CD14-positive monocyte (primary cell): ENCODE data around the gene ZSCAN23. TPM values are rescaled to one million over a fixed set of nuclear protein-coding genes. Genes with fewer than 3 reads are reported as not detected.

Source experiments
- DNase-seq, 3 donors: peaks; one replicate each; pipeline ENCODE4 v3.0.0-alpha.2; 2011 to 2022
- H2AFZ ChIP-seq: 2 replicates; pipeline ENCODE4 v1.6.0; 2012; ENCODE audit warnings: mild to moderate bottlenecking, low read depth, low read length, inconsistent platforms; ENCODE audit not compliant: insufficient read depth, poor library complexity, severe bottlenecking
- H3K27ac ChIP-seq, 2 donors: 1 replicate in 1 of 2; 2 replicates in 1 of 2; pipeline ENCODE4 v1.5.1; 2012 to 2013; ENCODE audit warnings: low read length in 2 of 2, control low read depth in 1 of 2, inconsistent platforms in 1 of 2, low read depth in 1 of 2, mild to moderate bottlenecking in 1 of 2
- H3K27me3 ChIP-seq, 2 donors: one replicate each; pipeline versions ENCODE4 v1.6.0 to v1.6.1; 2011 to 2013; ENCODE audit warnings: low read length in 2 of 2; ENCODE audit not compliant: control insufficient read depth in 2 of 2, insufficient read depth in 2 of 2
- H3K36me3 ChIP-seq, 2 donors: replicated peaks in 1 of 2; 1 replicate in 1 of 2; 2 replicates in 1 of 2; pipeline versions ENCODE4 v1.5.1 to v1.6.1; 2012 to 2013; ENCODE audit warnings: low read length in 2 of 2, control low read depth in 1 of 2, inconsistent platforms in 1 of 2, mild to moderate bottlenecking in 1 of 2; ENCODE audit not compliant: insufficient read depth in 2 of 2, control insufficient read depth in 1 of 2
- H3K4me1 ChIP-seq, 2 donors: 1 replicate in 1 of 2; 2 replicates in 1 of 2; pipeline versions ENCODE4 v1.5.1 to v1.6.1; 2012 to 2013; ENCODE audit warnings: low read length in 2 of 2, control low read depth in 1 of 2, inconsistent platforms in 1 of 2, mild to moderate bottlenecking in 1 of 2, moderate library complexity in 1 of 2; ENCODE audit not compliant: insufficient read depth in 2 of 2, control insufficient read depth in 1 of 2
- H3K4me2 ChIP-seq: replicated peaks from 2 replicates; pipeline ENCODE3; 2012; ENCODE audit warnings: low read length, moderate library complexity, mild to moderate bottlenecking; ENCODE audit not compliant: poor library complexity, severe bottlenecking; ENCODE audit errors: extremely low read depth
- H3K4me3 ChIP-seq, 3 experiments: fragments of 200-600 bp in 1 of 3; sonication (generic) in 1 of 3; replicated peaks in 1 of 3; 1 replicate in 2 of 3; 2 replicates in 1 of 3; pipeline ENCODE4 v1.5.1; 2011 to 2013; ENCODE audit warnings: low read length in 3 of 3, mild to moderate bottlenecking in 3 of 3, control low read depth in 2 of 3, low read depth in 2 of 3, inconsistent platforms in 1 of 3, moderate library complexity in 1 of 3
- H3K79me2 ChIP-seq: 2 replicates; pipeline ENCODE4 v1.6.0; 2012; ENCODE audit warnings: mild to moderate bottlenecking, control low read depth, inconsistent platforms, low read length, moderate library complexity; ENCODE audit not compliant: insufficient read depth
- H3K9ac ChIP-seq: 2 replicates; pipeline ENCODE4 v1.6.0; 2017; ENCODE audit warnings: low read length, mild to moderate bottlenecking; ENCODE audit not compliant: insufficient read depth, poor library complexity, severe bottlenecking
- H3K9me3 ChIP-seq, 2 donors: replicated peaks in 1 of 2; 1 replicate in 1 of 2; 2 replicates in 1 of 2; pipeline versions ENCODE4 v1.5.1 to v1.6.1; 2012 to 2013; ENCODE audit warnings: low read length in 2 of 2, control low read depth in 1 of 2; ENCODE audit not compliant: control insufficient read depth in 1 of 2, insufficient read depth in 1 of 2
- H4K20me1 ChIP-seq: 2 replicates; pipeline ENCODE4 v1.6.0; 2012; ENCODE audit warnings: mild to moderate bottlenecking, low read length, control low read depth, moderate library complexity; ENCODE audit not compliant: insufficient read depth
- H3K27ac Mint-ChIP-seq, 7 donors: one replicate each; pipeline ENCODE4 v1.8.0; 2020; ENCODE audit warnings: mild to moderate bottlenecking in 7 of 7, mixed read lengths in 7 of 7, moderate library complexity in 6 of 7, inconsistent platforms in 2 of 7
- H3K27me3 Mint-ChIP-seq, 3 donors: one replicate each; pipeline ENCODE4 v1.8.0; 2021 to 2022; ENCODE audit warnings: low read depth in 3 of 3, mild to moderate bottlenecking in 3 of 3, mixed read lengths in 3 of 3, moderate library complexity in 3 of 3, inconsistent platforms in 1 of 3
- H3K36me3 Mint-ChIP-seq, 2 donors: one replicate each; pipeline ENCODE4 v1.8.0; 2020; ENCODE audit warnings: mixed read lengths in 2 of 2, inconsistent platforms in 1 of 2, mild to moderate bottlenecking in 1 of 2
- H3K4me1 Mint-ChIP-seq: one replicate; pipeline ENCODE4 v1.8.0; 2020; ENCODE audit warnings: mild to moderate bottlenecking, mixed read lengths
- H3K4me3 Mint-ChIP-seq, 2 donors: one replicate each; pipeline ENCODE4 v1.8.0; 2020; ENCODE audit warnings: mild to moderate bottlenecking in 2 of 2, mixed read lengths in 2 of 2, moderate library complexity in 1 of 2
- H3K9me3 Mint-ChIP-seq, 7 donors: one replicate each; pipeline ENCODE4 v1.8.0; 2020 to 2022; ENCODE audit warnings: mixed read lengths in 7 of 7, mild to moderate bottlenecking in 6 of 7, moderate library complexity in 6 of 7, inconsistent platforms in 2 of 7
- WGBS: methylation state at CpG from one replicate; pipeline ENCODE4 v1.1.5; 2013; ENCODE audit warnings: missing lambda C conversion rate; ENCODE audit not compliant: insufficient coverage; 5-methylcytosine and 5-hydroxymethylcytosine counted together
- intact Hi-C, 2 donors: fragments of 100-400 bp; cut with micrococcal nuclease; formaldehyde crosslinking; loops; one replicate each; pipeline versions ENCODE4 v1.15.0 to v1.15.1; 2023
- polyA plus RNA-seq, 3 donors: library from polyadenylated mRNA; depleted of rRNA in 1 of 3; unstranded in 2 of 3; stranded (reverse) in 1 of 3; fragments of 300-500 nt in 2 of 3; fragments of >200 nt in 1 of 3; fragmentation: Illumina TruSeq in 2 of 3; gene quantifications; 1 replicate in 2 of 3; 2 replicates in 1 of 3; pipeline ENCODE4 v1.2.3, GENCODE V29; 2012 to 2021
- TF ChIP-seq, protein P1 (sequence below): fragments of 200-600 bp; IDR thresholded peaks from one replicate; pipeline ENCODE4 v1.8.0; 2022; ENCODE audit warnings: antibody characterized with exemption, mild to moderate bottlenecking

The ZSCAN23 gene
- polyA plus RNA-seq, 3 donors, result not detected

DNA sequence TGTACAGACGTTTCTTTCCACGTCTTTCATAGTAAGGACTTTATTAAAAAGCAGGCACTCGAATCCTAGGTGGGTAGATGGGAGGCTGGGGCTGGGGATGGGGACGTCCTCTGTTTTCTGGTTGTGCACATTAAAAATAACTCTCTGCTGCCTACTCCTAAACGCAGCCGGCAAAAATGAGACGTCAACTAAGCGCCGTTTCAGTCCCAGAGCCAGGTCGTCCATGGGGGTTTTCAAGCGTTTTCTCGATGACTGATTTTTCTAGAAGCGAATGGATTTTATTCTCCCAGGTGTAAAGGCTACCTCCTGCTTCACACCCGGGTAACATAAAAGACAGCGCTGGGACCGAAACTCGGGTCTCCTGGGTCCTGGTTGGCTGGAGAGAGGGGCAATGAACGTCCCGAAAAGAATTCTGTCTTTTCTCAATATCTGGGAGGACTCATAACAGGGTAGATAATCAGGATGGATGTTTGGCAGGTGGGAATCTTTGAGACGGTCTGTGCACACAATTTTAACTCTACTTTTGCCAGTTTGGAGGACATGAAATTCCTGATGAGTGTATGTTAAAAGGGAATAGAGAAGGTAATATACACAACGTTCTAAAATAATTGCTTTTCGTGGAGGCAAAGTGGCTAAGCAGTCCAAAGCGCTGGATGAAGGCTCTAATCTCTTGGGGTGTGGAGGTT lies 47.1 kb upstream of the ZSCAN23 start:
- Histone ChIP-seq H3K4me2 (peak overlapping the region; percentile 43), H4K20me1 (no peaks in the 10 kb centered on the region), H3K9ac (no peak overlapping the region), H3K36me3 (no peaks in the 10 kb centered on the region), H2AFZ (peak overlapping the region; percentile 57), H3K79me2 (no peaks in the 10 kb centered on the region), H3K4me3 (peak overlapping the region in 1 of 3 experiments; percentile 37), H3K27me3 (peaks cover 32 to 51% of the 10 kb centered on the region in 2 donors), H3K9me3 (peaks cover 0 to 2% of the 10 kb centered on the region in 2 donors), H3K27ac (no peak overlapping the region), H3K4me1 (peaks cover 0 to 4% of the 10 kb centered on the region in 2 donors)
- no peak for DNase-seq
- no peaks in the 10 kb centered on the region for H3K36me3 Mint-ChIP-seq
- peaks cover 52 to 69% (median 52%) of the 10 kb centered on the region in 3 donors for H3K27me3 Mint-ChIP-seq
- intact Hi-C loops, result no loop called here
- H3K9me3 Mint-ChIP-seq, result peaks cover 2 to 17% (median 8%) of the 10 kb centered on the region in 7 donors
- H3K4me1 Mint-ChIP-seq, result peaks cover 13% of the 10 kb centered on the region
- TF ChIP-seq, protein P1, sequence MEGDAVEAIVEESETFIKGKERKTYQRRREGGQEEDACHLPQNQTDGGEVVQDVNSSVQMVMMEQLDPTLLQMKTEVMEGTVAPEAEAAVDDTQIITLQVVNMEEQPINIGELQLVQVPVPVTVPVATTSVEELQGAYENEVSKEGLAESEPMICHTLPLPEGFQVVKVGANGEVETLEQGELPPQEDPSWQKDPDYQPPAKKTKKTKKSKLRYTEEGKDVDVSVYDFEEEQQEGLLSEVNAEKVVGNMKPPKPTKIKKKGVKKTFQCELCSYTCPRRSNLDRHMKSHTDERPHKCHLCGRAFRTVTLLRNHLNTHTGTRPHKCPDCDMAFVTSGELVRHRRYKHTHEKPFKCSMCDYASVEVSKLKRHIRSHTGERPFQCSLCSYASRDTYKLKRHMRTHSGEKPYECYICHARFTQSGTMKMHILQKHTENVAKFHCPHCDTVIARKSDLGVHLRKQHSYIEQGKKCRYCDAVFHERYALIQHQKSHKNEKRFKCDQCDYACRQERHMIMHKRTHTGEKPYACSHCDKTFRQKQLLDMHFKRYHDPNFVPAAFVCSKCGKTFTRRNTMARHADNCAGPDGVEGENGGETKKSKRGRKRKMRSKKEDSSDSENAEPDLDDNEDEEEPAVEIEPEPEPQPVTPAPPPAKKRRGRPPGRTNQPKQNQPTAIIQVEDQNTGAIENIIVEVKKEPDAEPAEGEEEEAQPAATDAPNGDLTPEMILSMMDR, result no peak
- peak overlapping the region in 1 of 7 donors; percentile 5 for H3K27ac Mint-ChIP-seq
- H3K4me3 Mint-ChIP-seq, result peak overlapping the region in 1 of 2 donors; percentile 71
- WGBS, result 0% methylated on average over 7 of the region's 23 CpGs

DNA sequence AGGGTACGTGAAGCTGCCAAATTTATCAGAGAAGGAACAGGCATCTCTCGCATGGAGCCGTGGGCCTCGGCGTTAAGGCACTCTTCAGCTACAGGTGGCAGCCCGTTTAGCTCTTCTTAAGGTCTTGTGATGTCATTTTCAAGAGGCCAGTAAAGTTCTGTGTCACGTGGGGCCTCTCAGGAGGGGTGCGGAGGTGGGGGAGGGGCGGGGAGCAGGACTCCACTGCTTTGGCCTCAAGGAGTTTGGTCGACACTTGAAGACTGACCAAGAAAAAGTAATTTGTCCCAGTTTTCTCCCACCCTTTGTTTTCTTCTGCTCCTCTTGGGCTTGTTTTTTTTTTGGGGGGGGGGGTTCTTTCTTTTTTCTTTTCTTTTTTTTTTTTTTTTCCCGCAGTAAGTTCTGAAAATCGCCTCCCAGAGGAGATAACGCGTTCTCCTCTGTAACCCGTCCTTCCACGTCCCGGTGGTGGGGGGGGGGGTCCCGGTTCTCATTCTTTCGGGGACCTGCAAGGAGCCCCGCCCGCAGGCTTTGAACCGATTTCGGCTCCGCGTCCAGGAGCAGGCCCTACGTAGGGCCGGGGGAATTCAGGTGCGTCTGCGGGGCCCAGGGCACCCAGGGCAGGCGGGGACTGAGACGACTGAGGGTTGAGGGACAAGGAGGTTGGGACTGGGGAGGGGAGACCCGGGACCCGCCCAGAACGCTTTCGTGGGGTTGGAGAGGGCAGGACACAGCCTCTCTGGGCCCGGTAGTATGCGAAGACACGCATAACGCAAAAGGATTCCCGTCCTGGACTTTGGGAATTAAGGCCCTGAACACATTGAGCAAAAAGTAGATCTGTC lies 46.3 kb upstream of the ZSCAN23 start:
- peak overlapping the region; percentile 57 for H2AFZ ChIP-seq

More for the DNA sequence above, 46.3 kb upstream of the ZSCAN23 start:
- Histone ChIP-seq H4K20me1 (no peaks in the 10 kb centered on the region), H3K4me2 (peak overlapping the region; percentile 43), H3K79me2 (no peaks in the 10 kb centered on the region), H3K27me3 (peaks cover 32 to 51% of the 10 kb centered on the region in 2 donors), H3K36me3 (no peaks in the 10 kb centered on the region), H3K27ac (no peak overlapping the region), H3K4me3 (peak overlapping the region in 1 of 3 experiments; percentile 37), H3K4me1 (peaks cover 0 to 4% of the 10 kb centered on the region in 2 donors), H3K9me3 (peaks cover 0 to 4% of the 10 kb centered on the region in 2 donors), H3K9ac (no peak overlapping the region)
- 3% methylated on average over 21 of the region's 40 CpGs for WGBS
- H3K4me1 Mint-ChIP-seq, result peaks cover 13% of the 10 kb centered on the region
- H3K27me3 Mint-ChIP-seq, result peaks cover 49 to 69% (median 53%) of the 10 kb centered on the region in 3 donors
- peak overlapping the region in 1 of 7 donors; percentile 37 for H3K27ac Mint-ChIP-seq
- peaks cover 3 to 20% (median 10%) of the 10 kb centered on the region in 7 donors for H3K9me3 Mint-ChIP-seq
- H3K4me3 Mint-ChIP-seq, result peak overlapping the region in 1 of 2 donors; percentile 71
- intact Hi-C loops, result no loop called here
- no peak for DNase-seq
- TF ChIP-seq, protein P1, result no peak
- H3K36me3 Mint-ChIP-seq, result no peaks in the 10 kb centered on the region
